Esophagus muscularis mucosa (tissue), 4 donors: ENCODE results near the gene NXT1. TPM values are rescaled to one million over a fixed set of nuclear protein-coding genes. Genes with fewer than 3 reads are reported as not detected.
A peak's percentile ranks its signal among the peaks of the same experiment; 100 is the strongest.
"Not testable (repeated sequence)": the region's sequence is repeated elsewhere in the genome, so short reads cannot be mapped to it uniquely, and the experiment has no call there.

Experiments used
- DNase-seq: peaks from one replicate; pipeline ENCODE4 v3.0.0-alpha.2; 2017; ENCODE audit errors: extremely low spot score
- H3K27ac ChIP-seq, 4 donors: fragments of 200-600 bp; sonication (generic); replicated peaks in 1 of 4; 1 replicate in 3 of 4; 2 replicates in 1 of 4; pipeline ENCODE4 v1.5.1; 2016 to 2019; ENCODE audit warnings: mild to moderate bottlenecking in 1 of 4
- H3K27me3 ChIP-seq, 4 donors: fragments of 200-600 bp; sonication (generic); one replicate each; pipeline versions ENCODE4 v1.5.1 to v1.6.0; 2016 to 2019
- H3K36me3 ChIP-seq, 4 donors: fragments of 200-600 bp; sonication (generic); one replicate each; pipeline ENCODE4 v1.5.1; 2016 to 2019
- H3K4me1 ChIP-seq, 4 donors: fragments of 200-600 bp; sonication (generic); one replicate each; pipeline ENCODE4 v1.5.1; 2016 to 2019
- H3K4me3 ChIP-seq, 4 donors: fragments of 200-600 bp; sonication (generic); 1 replicate in 2 of 4; 2 replicates in 2 of 4; pipeline ENCODE4 v1.5.1; 2016 to 2019; ENCODE audit warnings: mild to moderate bottlenecking in 4 of 4, moderate library complexity in 1 of 4
- H3K9me3 ChIP-seq, 4 donors: fragments of 200-600 bp; sonication (generic); 1 replicate in 3 of 4; 2 replicates in 1 of 4; pipeline ENCODE4 v1.5.1; 2016 to 2019
- CTCF ChIP-seq, 3 experiments: fragments of 200-600 bp in 2 of 3; fragments of 450-650 bp in 1 of 3; sonication (generic) in 2 of 3; IDR thresholded peaks; one replicate each; pipeline ENCODE4 v1.5.1; 2017 to 2019; ENCODE audit warnings: antibody characterized with exemption in 3 of 3, mild to moderate bottlenecking in 2 of 3, moderate library complexity in 1 of 3
- EP300 ChIP-seq: sonication (generic); formaldehyde crosslinking; IDR thresholded peaks from one replicate; pipeline ENCODE4 v1.6.1; 2017; ENCODE audit warnings: antibody characterized with exemption
- POLR2A ChIP-seq: fragments of 450-650 bp; IDR thresholded peaks from one replicate; pipeline ENCODE4 v1.6.1; 2017; ENCODE audit warnings: antibody characterized with exemption, moderate library complexity, mild to moderate bottlenecking, low read depth
- POLR2AphosphoS5 ChIP-seq, 2 donors: sonication (generic); formaldehyde crosslinking; IDR thresholded peaks; one replicate each; pipeline ENCODE4 v1.6.1; 2017; ENCODE audit warnings: antibody characterized with exemption in 2 of 2
- WGBS: methylation state at CpG from one replicate; pipeline ENCODE4 v1.1.5; 2018; 5-methylcytosine and 5-hydroxymethylcytosine counted together
- intact Hi-C: fragments of 100-400 bp; cut with DNase I; formaldehyde crosslinking; loops from one replicate; pipeline ENCODE4 v1.15.1; 2023
- total RNA-seq, 4 donors: library from RNA; depleted of rRNA; stranded (reverse); fragments of >200 nt; gene quantifications; one replicate each; pipeline versions ENCODE4 v1.1.0 to v1.2.1, GENCODE V29; 2016

Gene NXT1
- total RNA-seq, 4 donors from 2014 or later, result 19.5 to 59.0 (median 27.4) TPM

- Histone ChIP-seq H3K9me3 (no peaks in the 10 kb centered on the region), H3K36me3 (no peaks in the 10 kb centered on the region), H3K4me3 (no peak overlapping the region), H3K27me3 (no peaks in the 10 kb centered on the region), H3K4me1 (peaks cover 7 to 10% (median 9%) of the 10 kb centered on the region in 4 donors), H3K27ac (no peak overlapping the region)
- WGBS, result 93% methylated on average over 4 of the region's 4 CpGs
- intact Hi-C loops, result loop anchor here (5.0 to 10.0 kb wide), 3 partner anchors 266 to 659 kb away; no protein-coding TSS in a partner anchor
- no peak for DNase-seq
- TF ChIP-seq CTCF (IDR thresholded peaks at IDR 0.05), result no peak
- no peak for TF ChIP-seq POLR2A
- no peak for TF ChIP-seq POLR2AphosphoS5 (IDR thresholded peaks at IDR 0.05)
- no peak for TF ChIP-seq EP300
Observed at GRCh38 chr20:23346002-23346401, 4.6 kb upstream of the NXT1 start.

GRCh38 chr20:23347791-23348190, 2.8 kb upstream of the NXT1 start:
- Histone ChIP-seq H3K27ac (no peak overlapping the region), H3K36me3 (no peaks in the 10 kb centered on the region), H3K27me3 (no peaks in the 10 kb centered on the region), H3K4me1 (peaks cover 19 to 26% (median 25%) of the 10 kb centered on the region in 4 donors), H3K4me3 (no peak overlapping the region), H3K9me3 (no peaks in the 10 kb centered on the region)
- intact Hi-C loops, result loop anchor here (5.0 to 10.0 kb wide), 3 partner anchors 265 to 660 kb away; no protein-coding TSS in a partner anchor
- 75% methylated on average over 6 of the region's 6 CpGs for WGBS
- TF ChIP-seq POLR2AphosphoS5 (IDR thresholded peaks at IDR 0.05), result no peak
- no peak for TF ChIP-seq EP300
- no peak for TF ChIP-seq POLR2A
- TF ChIP-seq CTCF (IDR thresholded peaks at IDR 0.05), result no peak
- no peak for DNase-seq

GRCh38 chr20:23348510-23348909, 2.1 kb upstream of the NXT1 start:
- not testable (repeated sequence) for H3K9me3 ChIP-seq, DNase-seq, H3K27me3 ChIP-seq, H3K36me3 ChIP-seq, H3K4me3 ChIP-seq
- intact Hi-C loops, result loop anchor here (5.0 to 10.0 kb wide), 3 partner anchors 264 to 661 kb away; no protein-coding TSS in a partner anchor
- H3K4me1 ChIP-seq, result peaks cover 19 to 31% (median 29%) of the 10 kb centered on the region in 4 donors
- H3K27ac ChIP-seq, result peak overlapping the region in 3 of 4 donors; percentile 91 to 99 (median 98)
- WGBS, result 88% methylated on average over 6 of the region's 6 CpGs

- H3K4me3 ChIP-seq, result peak overlapping the region; percentile 93 to 98 (median 96)
- peaks cover 6 to 12% (median 8%) of the 10 kb centered on the region in 4 donors for H3K36me3 ChIP-seq
- H3K9me3 ChIP-seq, result no peaks in the 10 kb centered on the region
- peak overlapping the region; percentile 91 to 99 (median 96) for H3K27ac ChIP-seq
- no peaks in the 10 kb centered on the region for H3K27me3 ChIP-seq
- TF ChIP-seq EP300 (no peak), CTCF (IDR thresholded peaks at IDR 0.05) (peak; percentile 47 to 56 (median 55)), POLR2AphosphoS5 (IDR thresholded peaks at IDR 0.05) (no peak), POLR2A (no peak)
- 6% methylated on average over 16 of the region's 23 CpGs for WGBS
- peaks cover 19 to 31% (median 29%) of the 10 kb centered on the region in 4 donors for H3K4me1 ChIP-seq
- intact Hi-C loops, result loop anchor here (5.0 to 10.0 kb wide), 3 partner anchors 263 to 662 kb away; no protein-coding TSS in a partner anchor
- DNase-seq, result peak; percentile 97
Observed at GRCh38 chr20:23349338-23350195, 1.0 kb upstream of the NXT1 start.
